ENCODE data around the gene TULP1.
A peak's percentile ranks its signal among the peaks of the same experiment; 100 is the strongest.

Gene TULP1

GRCh38 chr6:35483893-35484645 lies 28.6 kb downstream of the TULP1 start:
- DNase-seq (ENCODE audit: low spot score): no peak

- no peak for DNase-seq (ENCODE audit: low spot score)
Observed at GRCh38 chr6:35483490-35483889, 29.2 kb downstream of the TULP1 start.

- no peak for DNase-seq (ENCODE audit: low spot score)
Observed at GRCh38 chr6:35483062-35483461, 29.6 kb downstream of the TULP1 start.

GRCh38 chr6:35481226-35481625 lies 31.5 kb downstream of the TULP1 start:
- DNase-seq (ENCODE audit: low spot score): no peak

GRCh38 chr6:35480176-35480575 lies 32.5 kb downstream of the TULP1 start:
- no peak for DNase-seq (ENCODE audit: low spot score)

- no peak for DNase-seq (ENCODE audit: low spot score)
Observed at GRCh38 chr6:35478259-35478658, 34.4 kb downstream of the TULP1 start.

- no peak for DNase-seq (ENCODE audit: low spot score)
Observed at GRCh38 chr6:35477551-35478179, 35.0 kb downstream of the TULP1 start.

- no peak for DNase-seq (ENCODE audit: low spot score)
Observed at GRCh38 chr6:35477028-35477427, 35.7 kb downstream of the TULP1 start.

GRCh38 chr6:35476004-35476403 lies 36.7 kb downstream of the TULP1 start:
- no peak for DNase-seq (ENCODE audit: low spot score)

- no peak for DNase-seq (ENCODE audit: low spot score)
Observed at GRCh38 chr6:35475573-35475972, 37.1 kb downstream of the TULP1 start.

- DNase-seq (ENCODE audit: low spot score): no peak
Observed at GRCh38 chr6:35474942-35475570, 37.6 kb downstream of the TULP1 start.

GRCh38 chr6:35474131-35474941 lies 38.4 kb downstream of the TULP1 start:
- DNase-seq (ENCODE audit: low spot score): no peak

GRCh38 chr6:35473850-35474130 lies 38.9 kb downstream of the TULP1 start:
- DNase-seq (ENCODE audit: low spot score): no peak

GRCh38 chr6:35473075-35473849 lies 39.4 kb downstream of the TULP1 start:
- no peak for DNase-seq (ENCODE audit: low spot score)

- no peak for DNase-seq (ENCODE audit: low spot score)
Observed at GRCh38 chr6:35471836-35472345, 40.8 kb downstream of the TULP1 start.

GRCh38 chr6:35470663-35471120 lies 42.0 kb downstream of the TULP1 start:
- DNase-seq (ENCODE audit: low spot score): no peak

GRCh38 chr6:35469751-35470662 lies 42.7 kb downstream of the TULP1 start:
- peak; percentile 48 for DNase-seq (ENCODE audit: low spot score)

- peak; percentile 15 for DNase-seq (ENCODE audit: low spot score)
Observed at GRCh38 chr6:35468980-35469750, 43.5 kb downstream of the TULP1 start.

GRCh38 chr6:35468181-35468979 lies 44.3 kb downstream of the TULP1 start, which contains the start of gene RPL10A:
Gene RPL10A (plus strand): TSS chr6:35468401. CDS start chr6:35468435, 34 bp downstream.
- peak; percentile 97 for DNase-seq (ENCODE audit: low spot score)

Data from kidney tubule cell (primary cell).